Upper lobe of right lung (tissue), 1 donor: Measurements from ENCODE around the gene CLEC3A. TPM values are rescaled to one million over a fixed set of nuclear protein-coding genes. Genes with fewer than 3 reads are reported as not detected.

Source experiments
- ATAC-seq: fragments of 200-7000 bp; cut with Tn5 transposase; one replicate; pipeline ENCODE4 v1.9.1; 2020; ENCODE audit warnings: mild to moderate bottlenecking, moderate library complexity
- DNase-seq: peaks from one replicate; pipeline ENCODE4 v3.0.0-alpha.2; 2020
- H3K27ac ChIP-seq: fragments of 200-600 bp; one replicate; pipeline ENCODE4 v1.8.0; 2022
- H3K27me3 ChIP-seq: fragments of 200-600 bp; one replicate; pipeline ENCODE4 v1.8.0; 2022; ENCODE audit warnings: mild to moderate bottlenecking
- H3K36me3 ChIP-seq: fragments of 200-600 bp; one replicate; pipeline ENCODE4 v1.8.0; 2022
- H3K4me1 ChIP-seq: fragments of 200-600 bp; one replicate; pipeline ENCODE4 v1.8.0; 2022
- H3K4me3 ChIP-seq: fragments of 200-600 bp; one replicate; pipeline ENCODE4 v1.8.0; 2022; ENCODE audit warnings: mild to moderate bottlenecking
- H3K9me3 ChIP-seq: fragments of 200-600 bp; one replicate; pipeline ENCODE4 v1.8.0; 2022
- CTCF ChIP-seq: fragments of 200-600 bp; IDR thresholded peaks from one replicate; pipeline ENCODE4 v1.8.0; 2022; ENCODE audit warnings: antibody characterized with exemption
- intact Hi-C: fragments of 100-400 bp; cut with DNase I; formaldehyde crosslinking; loops from one replicate; pipeline ENCODE4 v1.11.0; 2022
- long read RNA-seq: library from polyadenylated mRNA; unstranded; transcript quantifications from one replicate; pipeline ENCODE4 v2.0.0, GENCODE V29; 2021
- total RNA-seq: library from RNA; stranded (reverse); fragmentation: NEBNext Ultra II Directional; extraction: Animal tissue kit (Norgen Biotek cat#: 25700); gene quantifications from one replicate; pipeline ENCODE4 v1.2.1, GENCODE V29; 2021
- donor health status: DM: no; HTN: yes; CAD: no; lungs with severe emphysema.

Gene CLEC3A
- total RNA-seq = not detected
- long read RNA-seq = 0 reads

DNA sequence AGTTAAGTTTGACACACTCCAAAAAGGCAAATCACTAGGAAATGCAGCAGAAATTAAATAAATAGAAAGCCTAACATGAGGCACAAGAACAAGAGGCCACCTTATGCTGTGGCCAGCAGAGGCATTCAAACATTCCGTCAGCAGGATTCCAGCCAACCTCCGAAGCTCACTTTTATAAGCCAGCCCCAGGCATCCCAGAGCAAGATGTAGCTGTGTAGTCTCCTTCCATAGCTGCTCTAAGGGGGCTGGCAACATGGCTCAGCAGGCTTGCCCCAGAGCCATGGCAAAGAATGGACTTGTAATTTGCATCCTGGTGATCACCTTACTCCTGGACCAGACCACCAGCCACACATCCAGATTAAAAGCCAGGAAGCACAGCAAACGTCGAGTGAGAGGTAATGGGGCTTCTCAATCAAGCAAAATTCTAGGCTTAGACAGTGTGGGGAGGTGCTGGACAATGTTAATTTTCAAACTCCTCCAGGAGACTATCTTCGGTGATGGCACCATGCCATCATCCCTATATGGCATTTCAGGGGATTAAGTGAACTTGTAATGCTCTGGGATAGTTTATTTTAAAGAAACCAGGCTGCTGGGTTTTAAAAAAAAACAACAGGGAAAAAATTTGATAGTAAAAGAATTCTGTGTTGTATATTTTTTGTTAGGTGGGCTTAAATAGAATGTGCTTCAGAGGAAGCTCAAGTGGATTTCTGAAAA, at the start of gene CLEC3A:
Gene CLEC3A (plus strand): TSS at position 202 of the 714 bp plus-strand sequence. CDS start 79 bp downstream, at position 281.
- no peak for ATAC-seq
- no peak within 1 kb of the TSS for H3K27ac ChIP-seq

GRCh38 chr16:77974883-77975282, 47.5 kb upstream of the CLEC3A start:
- Histone ChIP-seq H3K4me1 (no peaks in the 10 kb centered on the region), H3K27ac (no peak overlapping the region), H3K9me3 (no peaks in the 10 kb centered on the region), H3K36me3 (no peaks in the 10 kb centered on the region), H3K27me3 (peaks cover 5% of the 10 kb centered on the region), H3K4me3 (no peak overlapping the region)
- ATAC-seq (no peak), DNase-seq (no peak)
- intact Hi-C loops = no loop called here
- TF ChIP-seq CTCF = no peak

More for the DNA sequence above, at the start of gene CLEC3A:
- Histone ChIP-seq H3K4me3 (no peak within 1 kb of the TSS), H3K4me1 (no peaks in the 10 kb centered on the region), H3K9me3 (no peaks in the 10 kb centered on the region), H3K27me3 (peaks cover 5% of the 10 kb centered on the region), H3K36me3 (no peaks in the 10 kb centered on the region)
- intact Hi-C loops = no loop called here
- no peak for DNase-seq
- no peak for TF ChIP-seq CTCF

DNA sequence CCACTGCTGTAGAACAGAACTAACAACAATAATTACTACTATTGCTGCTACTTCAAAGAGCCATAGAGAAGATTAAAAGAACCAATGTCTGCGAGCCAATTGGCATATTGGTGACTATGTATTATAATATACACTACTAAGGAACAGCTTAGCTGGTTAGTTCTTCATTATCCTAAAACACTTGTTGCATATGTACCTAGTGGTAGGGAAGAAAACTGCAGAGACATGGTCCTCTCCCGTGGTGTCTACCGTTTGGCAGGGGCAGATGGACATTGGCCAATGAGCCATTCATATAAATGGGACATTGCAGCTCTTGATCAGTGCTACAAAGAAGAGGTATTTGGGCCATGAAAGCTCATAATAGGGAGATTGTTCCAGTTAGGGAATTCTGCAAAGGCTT, 46.4 kb upstream of the CLEC3A start:
- H3K4me1 ChIP-seq = no peaks in the 10 kb centered on the region
- no peaks in the 10 kb centered on the region for H3K9me3 ChIP-seq
- DNase-seq (no peak), ATAC-seq (no peak)
- TF ChIP-seq CTCF = no peak
- H3K27ac ChIP-seq = no peak overlapping the region
- peaks cover 5% of the 10 kb centered on the region for H3K27me3 ChIP-seq
- no peaks in the 10 kb centered on the region for H3K36me3 ChIP-seq
- intact Hi-C loops = no loop called here
- no peak overlapping the region for H3K4me3 ChIP-seq

- Histone ChIP-seq H3K9me3 (no peaks in the 10 kb centered on the region), H3K27ac (no peak overlapping the region), H3K4me3 (no peak overlapping the region), H3K27me3 (peaks cover 5% of the 10 kb centered on the region), H3K36me3 (no peaks in the 10 kb centered on the region), H3K4me1 (no peaks in the 10 kb centered on the region)
- DNase-seq (no peak), ATAC-seq (peak; percentile 39)
- intact Hi-C loops = no loop called here
- TF ChIP-seq CTCF = no peak
Observed at GRCh38 chr16:77977339-77977738, 45.0 kb upstream of the CLEC3A start.

DNA sequence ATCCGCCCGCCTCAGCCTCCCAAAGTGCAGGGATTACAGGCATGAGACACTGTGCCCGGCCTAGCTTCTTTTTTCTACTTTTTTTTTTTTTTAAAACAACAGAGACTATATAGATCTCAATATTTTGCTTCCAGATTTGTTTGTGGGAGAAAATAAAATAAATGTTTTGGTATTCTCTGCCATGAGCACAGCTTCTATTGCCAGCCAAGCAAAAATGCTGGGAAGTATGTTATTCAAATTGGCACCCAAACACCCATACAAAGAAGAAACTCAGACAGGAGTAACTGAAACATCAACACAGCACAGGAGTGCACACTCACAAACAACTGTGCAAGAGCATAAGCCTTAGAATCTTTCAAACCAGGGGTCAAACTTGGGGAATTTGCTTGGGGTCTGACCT, 37.2 kb upstream of the CLEC3A start:
- Histone ChIP-seq H3K4me1 (no peaks in the 10 kb centered on the region), H3K27me3 (no peaks in the 10 kb centered on the region), H3K27ac (no peak overlapping the region), H3K9me3 (no peaks in the 10 kb centered on the region), H3K4me3 (no peak overlapping the region), H3K36me3 (no peaks in the 10 kb centered on the region)
- ATAC-seq (no peak), DNase-seq (no peak)
- intact Hi-C loops = no loop called here
- TF ChIP-seq CTCF = no peak
